K562 (cell line): ENCODE data around the gene SLC5A10.

Source experiments
- BHLHE40 ChIP-seq: IDR thresholded peaks from 2 replicates; pipeline ENCODE4 v1.6.1; 2011; ENCODE audit warnings: low read length, improper control_type of control experiment
- CHD1 ChIP-seq: fragments of 200-600 bp; sonication (generic); IDR thresholded peaks from one replicate; pipeline ENCODE4 v1.6.1; 2012; ENCODE audit warnings: mild to moderate bottlenecking, moderate library complexity, low read length, inconsistent platforms
- CREB1 ChIP-seq, 2 experiments: sonication (generic) in 1 of 2; formaldehyde crosslinking in 1 of 2; IDR thresholded peaks; 2 replicates each; pipeline versions ENCODE4 v1.6.1 to v1.8.0; 2012 to 2022; ENCODE audit warnings: inconsistent platforms in 1 of 2, mild to moderate bottlenecking in 1 of 2, missing genetic modification reagents in 1 of 2, moderate library complexity in 1 of 2
- EZH2 ChIP-seq: IDR thresholded peaks from 2 replicates; pipeline ENCODE4 v1.6.1; 2012; ENCODE audit warnings: low read depth, mild to moderate bottlenecking, inconsistent platforms, low read length, borderline replicate concordance
- MXI1 ChIP-seq: IDR thresholded peaks from 2 replicates; pipeline ENCODE4 v1.6.1; 2011; ENCODE audit warnings: low read depth, mild to moderate bottlenecking, improper control_type of control experiment, low read length
- POLR2AphosphoS5 ChIP-seq: IDR thresholded peaks from 2 replicates; pipeline ENCODE4 v1.6.1; 2011; ENCODE audit warnings: mild to moderate bottlenecking, low read depth, low read length, moderate library complexity; ENCODE audit not compliant: control insufficient read depth, insufficient read depth
- TCF7 ChIP-seq: sonication (generic); IDR thresholded peaks from 2 replicates; pipeline ENCODE4 v1.6.1; 2016; ENCODE audit warnings: antibody characterized with exemption, borderline replicate concordance
- YY1 ChIP-seq, 3 experiments: IDR thresholded peaks; 2 replicates each; pipeline ENCODE4 v1.6.1; 2011; ENCODE audit warnings: low read length in 2 of 3, mild to moderate bottlenecking in 2 of 3, moderate library complexity in 2 of 3, borderline replicate concordance in 1 of 3, control low read depth in 1 of 3, low read depth in 1 of 3; ENCODE audit not compliant: insufficient read depth in 3 of 3, insufficient replicate concordance in 2 of 3, control insufficient read depth in 1 of 3, insufficient read length in 1 of 3; ENCODE audit errors: extremely low read depth in 1 of 3
- TF ChIP-seq, protein P1 (sequence below): fragments of 250-450 bp; sonication (Bioruptor Pico); IDR thresholded peaks from 2 replicates; pipeline ENCODE4 v1.9.0; 2021; ENCODE audit warnings: mild to moderate bottlenecking, inconsistent platforms
- TF ChIP-seq, protein P2 (sequence below): sonication (generic); formaldehyde crosslinking; IDR thresholded peaks from 2 replicates; pipeline ENCODE4 v1.8.0; 2022; ENCODE audit warnings: missing genetic modification reagents, mild to moderate bottlenecking, borderline replicate concordance

DNA sequence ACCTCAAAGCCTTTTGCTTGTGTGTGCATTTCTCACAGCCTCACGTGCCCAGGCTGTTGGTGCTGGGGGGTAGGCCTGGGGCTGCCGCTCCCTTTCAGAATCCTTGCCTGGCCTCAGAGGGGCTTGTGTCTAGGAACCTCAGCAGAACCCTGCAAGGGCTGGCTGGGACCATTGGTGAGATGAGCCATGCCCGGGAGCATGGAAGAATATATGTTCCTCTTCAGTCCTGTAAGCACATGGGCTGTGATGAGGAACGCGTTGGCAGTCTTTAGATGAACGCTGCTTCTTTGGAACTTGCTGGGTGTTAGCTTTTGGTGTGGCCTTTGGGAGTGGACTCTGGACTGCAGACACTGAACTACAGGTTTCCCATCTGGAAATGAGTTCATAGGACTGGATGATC, 32.0 kb upstream of the SLC5A10 start:
- TF ChIP-seq MXI1, result no peak
- no peak for TF ChIP-seq EZH2
- no peak for TF ChIP-seq CHD1
- TF ChIP-seq, protein P1, sequence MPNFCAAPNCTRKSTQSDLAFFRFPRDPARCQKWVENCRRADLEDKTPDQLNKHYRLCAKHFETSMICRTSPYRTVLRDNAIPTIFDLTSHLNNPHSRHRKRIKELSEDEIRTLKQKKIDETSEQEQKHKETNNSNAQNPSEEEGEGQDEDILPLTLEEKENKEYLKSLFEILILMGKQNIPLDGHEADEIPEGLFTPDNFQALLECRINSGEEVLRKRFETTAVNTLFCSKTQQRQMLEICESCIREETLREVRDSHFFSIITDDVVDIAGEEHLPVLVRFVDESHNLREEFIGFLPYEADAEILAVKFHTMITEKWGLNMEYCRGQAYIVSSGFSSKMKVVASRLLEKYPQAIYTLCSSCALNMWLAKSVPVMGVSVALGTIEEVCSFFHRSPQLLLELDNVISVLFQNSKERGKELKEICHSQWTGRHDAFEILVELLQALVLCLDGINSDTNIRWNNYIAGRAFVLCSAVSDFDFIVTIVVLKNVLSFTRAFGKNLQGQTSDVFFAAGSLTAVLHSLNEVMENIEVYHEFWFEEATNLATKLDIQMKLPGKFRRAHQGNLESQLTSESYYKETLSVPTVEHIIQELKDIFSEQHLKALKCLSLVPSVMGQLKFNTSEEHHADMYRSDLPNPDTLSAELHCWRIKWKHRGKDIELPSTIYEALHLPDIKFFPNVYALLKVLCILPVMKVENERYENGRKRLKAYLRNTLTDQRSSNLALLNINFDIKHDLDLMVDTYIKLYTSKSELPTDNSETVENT (CRISPR knock-in tag), result no peak
- TF ChIP-seq TCF7, result no peak
- no peak for TF ChIP-seq POLR2AphosphoS5
- TF ChIP-seq, protein P2, sequence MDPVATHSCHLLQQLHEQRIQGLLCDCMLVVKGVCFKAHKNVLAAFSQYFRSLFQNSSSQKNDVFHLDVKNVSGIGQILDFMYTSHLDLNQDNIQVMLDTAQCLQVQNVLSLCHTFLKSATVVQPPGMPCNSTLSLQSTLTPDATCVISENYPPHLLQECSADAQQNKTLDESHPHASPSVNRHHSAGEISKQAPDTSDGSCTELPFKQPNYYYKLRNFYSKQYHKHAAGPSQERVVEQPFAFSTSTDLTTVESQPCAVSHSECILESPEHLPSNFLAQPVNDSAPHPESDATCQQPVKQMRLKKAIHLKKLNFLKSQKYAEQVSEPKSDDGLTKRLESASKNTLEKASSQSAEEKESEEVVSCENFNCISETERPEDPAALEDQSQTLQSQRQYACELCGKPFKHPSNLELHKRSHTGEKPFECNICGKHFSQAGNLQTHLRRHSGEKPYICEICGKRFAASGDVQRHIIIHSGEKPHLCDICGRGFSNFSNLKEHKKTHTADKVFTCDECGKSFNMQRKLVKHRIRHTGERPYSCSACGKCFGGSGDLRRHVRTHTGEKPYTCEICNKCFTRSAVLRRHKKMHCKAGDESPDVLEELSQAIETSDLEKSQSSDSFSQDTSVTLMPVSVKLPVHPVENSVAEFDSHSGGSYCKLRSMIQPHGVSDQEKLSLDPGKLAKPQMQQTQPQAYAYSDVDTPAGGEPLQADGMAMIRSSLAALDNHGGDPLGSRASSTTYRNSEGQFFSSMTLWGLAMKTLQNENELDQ (CRISPR knock-in tag), result no peak
- TF ChIP-seq BHLHE40, result no peak
- no peak for TF ChIP-seq YY1 (IDR thresholded peaks at IDR 0.05; ENCODE audit: borderline replicate concordance in 1 of 3, control insufficient read depth in 1 of 3, extremely low read depth in 1 of 3, insufficient read depth in 3 of 3, insufficient read length in 1 of 3, insufficient replicate concordance in 2 of 3, low read depth in 1 of 3, low read length in 2 of 3)
- TF ChIP-seq CREB1 (IDR thresholded peaks at IDR 0.05), result no peak
- TF ChIP-seq CREB1 (CRISPR knock-in tag; IDR thresholded peaks at IDR 0.05), result no peak
